ENCODE data around the gene DEXI.
"Not testable (repeated sequence)": the region's sequence is repeated elsewhere in the genome, so short reads cannot be mapped to it uniquely, and the experiment has no call there.

DEXI gene

GRCh38 chr16:10926867-10927266 lies 15.4 kb downstream of the DEXI start:
- no peak for DNase-seq (ENCODE audit: low read depth)

GRCh38 chr16:10926094-10926493 lies 16.2 kb downstream of the DEXI start:
- no peak for DNase-seq (ENCODE audit: low read depth)

- not testable (repeated sequence) for DNase-seq (ENCODE audit: low read depth)
These were observed 17.0 kb downstream of the DEXI start for GRCh38 chr16:10925285-10925684.

- DNase-seq (ENCODE audit: low read depth) = no peak
These were observed 18.5 kb downstream of the DEXI start for GRCh38 chr16:10923650-10924214.

- DNase-seq (ENCODE audit: low read depth) = no peak
These were observed 19.1 kb downstream of the DEXI start for GRCh38 chr16:10923146-10923649.

- no peak for DNase-seq (ENCODE audit: low read depth)
These were observed 19.7 kb downstream of the DEXI start for GRCh38 chr16:10922328-10923145.

- no peak for DNase-seq (ENCODE audit: low read depth)
These were observed 20.5 kb downstream of the DEXI start for GRCh38 chr16:10921536-10922327.

- DNase-seq (ENCODE audit: low read depth) = no peak
These were observed 21.4 kb downstream of the DEXI start for GRCh38 chr16:10920726-10921427.

- DNase-seq (ENCODE audit: low read depth) = no peak
These were observed 23.3 kb downstream of the DEXI start for GRCh38 chr16:10919003-10919351.

- peak; percentile 73 for DNase-seq (ENCODE audit: low read depth)
These were observed 23.8 kb downstream of the DEXI start for GRCh38 chr16:10918294-10919002.

GRCh38 chr16:10916534-10916933 lies 25.7 kb downstream of the DEXI start:
- no peak for DNase-seq (ENCODE audit: low read depth)

- DNase-seq (ENCODE audit: low read depth) = no peak
These were observed 31.0 kb downstream of the DEXI start for GRCh38 chr16:10911267-10911666.

- no peak for DNase-seq (ENCODE audit: low read depth)
These were observed 34.6 kb downstream of the DEXI start for GRCh38 chr16:10907757-10908045.

- no peak for DNase-seq (ENCODE audit: low read depth)
These were observed 35.1 kb downstream of the DEXI start for GRCh38 chr16:10906914-10907756.

- no peak for DNase-seq (ENCODE audit: low read depth)
These were observed 35.8 kb downstream of the DEXI start for GRCh38 chr16:10906482-10906881.

GRCh38 chr16:10902999-10903398 lies 39.3 kb downstream of the DEXI start:
- no peak for DNase-seq (ENCODE audit: low read depth)

- no peak for DNase-seq (ENCODE audit: low read depth)
These were observed 45.1 kb downstream of the DEXI start for GRCh38 chr16:10897134-10897533.

- no peak for DNase-seq (ENCODE audit: low read depth)
These were observed 45.5 kb downstream of the DEXI start for GRCh38 chr16:10896723-10897122.

GRCh38 chr16:10896165-10896564 lies 46.1 kb downstream of the DEXI start:
- DNase-seq (ENCODE audit: low read depth) = no peak

- DNase-seq (ENCODE audit: low read depth) = no peak
These were observed 47.0 kb downstream of the DEXI start for GRCh38 chr16:10895053-10895946.
